HepG2 (cell line): ENCODE measurements around the gene NUP155. TPM values are rescaled to one million over a fixed set of nuclear protein-coding genes. Genes with fewer than 3 reads are reported as not detected.

ENCODE experiments used
- ATAC-seq: fragments of 200-7000 bp; cut with Tn5 transposase; 3 replicates; pipeline ENCODE4 v1.9.1; 2020; ENCODE audit warnings: mild to moderate bottlenecking, moderate library complexity
- BruUV-seq: library from RNA; stranded (reverse); fragments of 400-500 nt; replicated peaks from 2 replicates; lab custom pipeline; 2021; lab: Mats Ljungman, UMichigan
- CTCF ChIA-PET: fragments of 300-600 bp; formaldehyde crosslinking; extraction: SDS; loops from one replicate; lab custom pipeline; 2021; ENCODE audit warnings: low total read pairs, inconsistent platforms, low intra/inter-chr PET ratio; lab: Yijun Ruan, JAX
- POLR2A ChIA-PET: fragments of 350-600 bp; sonication (Branson Sonifier 250); formaldehyde crosslinking; loops from one replicate; lab custom pipeline; 2020; ENCODE audit warnings: antibody characterized with exemption, inconsistent platforms; lab: Yijun Ruan, JAX
- DNase-seq: peaks from one replicate; pipeline ENCODE4 v3.0.0-alpha.2; 2015; ENCODE audit warnings: low spot score
- FAIRE-seq: peaks from 3 replicates; lab custom pipeline; 2011; peaks lifted over from hg19 to GRCh38; lab: Jason Lieb, UNC
- H2AFZ ChIP-seq: one replicate; pipeline ENCODE4 v1.6.1; 2011; ENCODE audit warnings: low read length, inconsistent platforms
- H3K27ac ChIP-seq: fragments of 300-600 bp; 3 replicates; pipeline ENCODE4 v1.8.0; 2011; ENCODE audit warnings: mixed run types, mild to moderate bottlenecking, mixed read lengths, low read length, inconsistent platforms; ENCODE audit not compliant: insufficient read depth; ENCODE audit errors: extremely low read length
- H3K27me3 ChIP-seq, 2 experiments: fragments of 200-600 bp in 1 of 2; 2 replicates in 1 of 2; 3 replicates in 1 of 2; pipeline versions ENCODE4 v1.6.0 to v1.8.0; 2011; ENCODE audit warnings: low read length in 2 of 2, mild to moderate bottlenecking in 2 of 2, moderate library complexity in 2 of 2, inconsistent platforms in 1 of 2; ENCODE audit not compliant: insufficient read depth in 2 of 2, control insufficient read depth in 1 of 2
- H3K36me3 ChIP-seq, 2 experiments: fragments of 200-600 bp in 1 of 2; replicated peaks in 1 of 2; 2 replicates in 1 of 2; 3 replicates in 1 of 2; pipeline versions ENCODE4 v1.5.1 to v1.8.0; 2011; ENCODE audit warnings: low read length in 2 of 2, inconsistent platforms in 1 of 2; ENCODE audit not compliant: insufficient read depth in 2 of 2, control insufficient read depth in 1 of 2
- H3K4me1 ChIP-seq: 2 replicates; pipeline ENCODE4 v1.5.1; 2012; ENCODE audit warnings: low read length, inconsistent platforms; ENCODE audit not compliant: insufficient read depth
- H3K4me2 ChIP-seq: 2 replicates; pipeline ENCODE4 v1.6.0; 2011; ENCODE audit warnings: low read depth, low read length, inconsistent platforms
- H3K4me3 ChIP-seq, 3 experiments: fragments of 200-600 bp in 1 of 3; sonication (generic), shearing (Covaris generic) in 1 of 3; replicated peaks in 1 of 3; 2 replicates each; pipeline ENCODE4 v1.5.1; 2011 to 2016; ENCODE audit warnings: low read length in 3 of 3, inconsistent platforms in 2 of 3, low read depth in 2 of 3, mild to moderate bottlenecking in 2 of 3, control low read depth in 1 of 3, mixed read lengths in 1 of 3; ENCODE audit not compliant: insufficient read depth in 1 of 3
- H3K79me2 ChIP-seq: one replicate; pipeline ENCODE4 v1.6.1; 2011; ENCODE audit warnings: low read length, inconsistent platforms; ENCODE audit not compliant: insufficient read depth
- H3K9ac ChIP-seq: 2 replicates; pipeline ENCODE4 v1.6.0; 2011; ENCODE audit warnings: mild to moderate bottlenecking, low read depth, low read length, inconsistent platforms; ENCODE audit not compliant: insufficient read depth
- H3K9me3 ChIP-seq: 2 replicates; pipeline ENCODE4 v1.5.1; 2012; ENCODE audit warnings: mild to moderate bottlenecking, low read length
- H4K20me1 ChIP-seq: 2 replicates; pipeline ENCODE4 v1.6.0; 2011; ENCODE audit warnings: inconsistent platforms, mild to moderate bottlenecking, low read length, moderate library complexity; ENCODE audit not compliant: insufficient read depth
- NCOA2 ChIP-seq: sonication (generic); formaldehyde crosslinking; IDR thresholded peaks from 2 replicates; pipeline ENCODE4 v1.8.0; 2022; ENCODE audit warnings: inconsistent platforms
- SRY ChIP-seq: sonication (generic); formaldehyde crosslinking; IDR thresholded peaks from 2 replicates; pipeline ENCODE4 v1.8.0; 2022; ENCODE audit warnings: mild to moderate bottlenecking, missing genetic modification reagents
- TEAD3 ChIP-seq: optimal IDR thresholded peaks from 2 replicates; pipeline ENCODE3; 2016; ENCODE audit warnings: borderline replicate concordance
- XRCC5 ChIP-seq: fragments of 200-400 bp; formaldehyde crosslinking; optimal IDR thresholded peaks from 2 replicates; pipeline ENCODE3; 2017; ENCODE audit warnings: mild to moderate bottlenecking, low read length
- ZFP36 ChIP-seq: fragments of 150-350 bp; IDR thresholded peaks from 2 replicates; pipeline ENCODE4 v1.6.1; 2018; ENCODE audit warnings: borderline replicate concordance, low read length, low read depth; ENCODE audit not compliant: partially characterized antibody
- ZKSCAN8 ChIP-seq: IDR thresholded peaks from 2 replicates; pipeline ENCODE4 v1.6.1; 2016; ENCODE audit warnings: borderline replicate concordance, missing genetic modification reagents, missing compliant biosample characterization
- ZNF253 ChIP-seq: sonication (generic); formaldehyde crosslinking; IDR thresholded peaks from 2 replicates; pipeline ENCODE4 v1.8.0; 2022; ENCODE audit warnings: mild to moderate bottlenecking, missing genetic modification reagents, borderline replicate concordance
- ZNF619 ChIP-seq: sonication (generic); formaldehyde crosslinking; IDR thresholded peaks from 2 replicates; pipeline ENCODE4 v1.4.0; 2020; ENCODE audit warnings: mild to moderate bottlenecking, missing genetic modification reagents
- ZNF670 ChIP-seq: sonication (generic); formaldehyde crosslinking; IDR thresholded peaks from 2 replicates; pipeline ENCODE4 v1.8.0; 2022; ENCODE audit warnings: mild to moderate bottlenecking, missing genetic modification reagents, borderline replicate concordance
- ZNF720 ChIP-seq: sonication (generic); formaldehyde crosslinking; IDR thresholded peaks from 2 replicates; pipeline ENCODE4 v1.4.0; 2020; ENCODE audit warnings: missing genetic modification reagents
- ZNF770 ChIP-seq: sonication (generic); formaldehyde crosslinking; IDR thresholded peaks from 2 replicates; pipeline ENCODE4 v1.5.0; 2020; ENCODE audit warnings: mild to moderate bottlenecking, missing genetic modification reagents
- WGBS: methylation state at CpG from one replicate; pipeline ENCODE4 v1.1.6; 2017; ENCODE audit warnings: low lambda C conversion rate; 5-methylcytosine and 5-hydroxymethylcytosine counted together
- in situ Hi-C: cut with HindIII; loops from 2 replicates; pipeline ENCODE4 v1.10.0; 2017; ENCODE audit warnings: low pct_unique_long_range_greater_than_20kb; ENCODE audit not compliant: extremely low pct_ligation_motif_present
- intact Hi-C: fragments of 100-400 bp; cut with micrococcal nuclease; formaldehyde crosslinking; loops from one replicate; pipeline ENCODE4 v1.10.0; 2022; ENCODE audit not compliant: unreplicated experiment
- polyA plus RNA-seq, 8 experiments: library from polyadenylated mRNA; depleted of rRNA in 3 of 8; stranded (reverse) in 7 of 8; unstranded in 1 of 8; fragments of >200 nt; fragmentation: Illumina TruSeq in 4 of 8; extraction: Trizol in 4 of 8; gene quantifications; 2 replicates each; pipeline versions ENCODE4 v1.2.1 to v1.2.3, GENCODE V29; 2011 to 2016; ENCODE audit warnings: low read depth in 4 of 8, missing spikeins in 1 of 8, mixed read lengths in 1 of 8; ENCODE audit not compliant: insufficient read depth in 1 of 8
- total RNA-seq, 5 experiments: library from RNA; depleted of rRNA; stranded (reverse); fragments of >200 nt; fragmentation: Illumina TruSeq; extraction: Trizol; gene quantifications; 2 replicates each; pipeline ENCODE4 v1.2.3, GENCODE V29; 2016; ENCODE audit warnings: low read depth in 1 of 5
- TF ChIP-seq, protein P1 (sequence below): sonication (generic); formaldehyde crosslinking; IDR thresholded peaks from 2 replicates; pipeline ENCODE4 v1.8.0; 2022; ENCODE audit warnings: mild to moderate bottlenecking, missing genetic modification reagents, borderline replicate concordance
- TF ChIP-seq, protein P2 (sequence below): sonication (generic); formaldehyde crosslinking; IDR thresholded peaks from 2 replicates; pipeline ENCODE4 v1.4.0; 2020; ENCODE audit warnings: missing genetic modification reagents, borderline replicate concordance

The NUP155 gene
- total and polyA plus RNA-seq, 2 of the 13 experiments (the other 11 are each of a cell fraction or from before 2014, with no cell fraction given) = 13.0 to 57.4 TPM

GRCh38 chr5:37283214-37283820, 87.6 kb downstream of the NUP155 start:
- CTCF ChIA-PET = no interaction called here

GRCh38 chr5:37275511-37275910, 95.4 kb downstream of the NUP155 start:
- H3K36me3 ChIP-seq = no peaks in the 10 kb centered on the region
- ATAC-seq = no peak
- no peak for TF ChIP-seq ZKSCAN8
- TF ChIP-seq, protein P1, sequence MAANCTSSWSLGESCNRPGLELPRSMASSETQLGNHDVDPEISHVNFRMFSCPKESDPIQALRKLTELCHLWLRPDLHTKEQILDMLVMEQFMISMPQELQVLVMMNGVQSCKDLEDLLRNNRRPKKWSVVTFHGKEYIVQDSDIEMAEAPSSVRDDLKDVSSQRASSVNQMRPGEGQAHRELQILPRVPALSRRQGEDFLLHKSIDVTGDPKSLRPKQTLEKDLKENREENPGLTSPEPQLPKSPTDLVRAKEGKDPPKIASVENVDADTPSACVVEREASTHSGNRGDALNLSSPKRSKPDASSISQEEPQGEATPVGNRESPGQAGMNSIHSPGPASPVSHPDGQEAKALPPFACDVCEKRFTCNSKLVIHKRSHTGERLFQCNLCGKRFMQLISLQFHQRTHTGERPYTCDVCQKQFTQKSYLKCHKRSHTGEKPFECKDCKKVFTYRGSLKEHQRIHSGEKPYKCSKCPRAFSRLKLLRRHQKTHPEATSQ (CRISPR knock-in tag) = no peak
- no peak for TF ChIP-seq XRCC5
- TF ChIP-seq ZNF619 = no peak
- TF ChIP-seq, protein P2, sequence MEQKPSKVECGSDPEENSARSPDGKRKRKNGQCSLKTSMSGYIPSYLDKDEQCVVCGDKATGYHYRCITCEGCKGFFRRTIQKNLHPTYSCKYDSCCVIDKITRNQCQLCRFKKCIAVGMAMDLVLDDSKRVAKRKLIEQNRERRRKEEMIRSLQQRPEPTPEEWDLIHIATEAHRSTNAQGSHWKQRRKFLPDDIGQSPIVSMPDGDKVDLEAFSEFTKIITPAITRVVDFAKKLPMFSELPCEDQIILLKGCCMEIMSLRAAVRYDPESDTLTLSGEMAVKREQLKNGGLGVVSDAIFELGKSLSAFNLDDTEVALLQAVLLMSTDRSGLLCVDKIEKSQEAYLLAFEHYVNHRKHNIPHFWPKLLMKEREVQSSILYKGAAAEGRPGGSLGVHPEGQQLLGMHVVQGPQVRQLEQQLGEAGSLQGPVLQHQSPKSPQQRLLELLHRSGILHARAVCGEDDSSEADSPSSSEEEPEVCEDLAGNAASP = no peak
- no peak for TF ChIP-seq ZNF253 (CRISPR knock-in tag)
- no peak for TF ChIP-seq SRY (CRISPR knock-in tag)
- TF ChIP-seq ZNF770 (CRISPR knock-in tag) = peak; percentile 91
- no peak for TF ChIP-seq NCOA2
- TF ChIP-seq TEAD3 (CRISPR knock-in tag) = peak; percentile 33
- intact Hi-C loops (no loop called here), in situ Hi-C loops (no loop called here)
- WGBS = 40% methylated on average over 2 of the region's 2 CpGs
- no peak overlapping the region for H3K9ac ChIP-seq
- no peak overlapping the region for H3K27ac ChIP-seq
- no peak overlapping the region for H2AFZ ChIP-seq
- no peaks in the 10 kb centered on the region for H4K20me1 ChIP-seq
- H3K4me3 ChIP-seq = no peak overlapping the region
- no peak for FAIRE-seq
- H3K4me1 ChIP-seq = no peaks in the 10 kb centered on the region
- H3K79me2 ChIP-seq = no peaks in the 10 kb centered on the region
- H3K4me2 ChIP-seq = no peak overlapping the region
- peak; percentile 5 for DNase-seq
- POLR2A ChIA-PET = no interaction called here
- no peaks in the 10 kb centered on the region for H3K27me3 ChIP-seq
- CTCF ChIA-PET = no interaction called here
- no TSS peak for BruUV-seq
- peaks cover 14% of the 10 kb centered on the region for H3K9me3 ChIP-seq

More at GRCh38 chr5:37283214-37283820, 87.6 kb downstream of the NUP155 start:
- H3K27ac ChIP-seq = no peak overlapping the region
- TF ChIP-seq ZFP36 (peak; percentile 66), ZNF670 (CRISPR knock-in tag) (no peak), ZNF720 (no peak)
- H3K9me3 ChIP-seq = peaks cover 37% of the 10 kb centered on the region
- H3K4me3 ChIP-seq = no peak overlapping the region
- H3K4me2 ChIP-seq = no peak overlapping the region
- no peaks in the 10 kb centered on the region for H3K27me3 ChIP-seq
- no peaks in the 10 kb centered on the region for H4K20me1 ChIP-seq
- no peaks in the 10 kb centered on the region for H3K4me1 ChIP-seq
- WGBS = 38% methylated on average over 4 of the region's 5 CpGs
- FAIRE-seq = no peak
- no peak overlapping the region for H2AFZ ChIP-seq
- H3K36me3 ChIP-seq = no peaks in the 10 kb centered on the region
- in situ Hi-C loops = no loop called here
- DNase-seq = no peak
- BruUV-seq = no TSS peak
- H3K79me2 ChIP-seq = no peaks in the 10 kb centered on the region
- H3K9ac ChIP-seq = no peak overlapping the region
- POLR2A ChIA-PET = no interaction called here
- no peak for ATAC-seq
- intact Hi-C loops = no loop called here
